Measurements from ENCODE around the gene KRT26.
"Not testable (repeated sequence)": the region's sequence is repeated elsewhere in the genome, so short reads cannot be mapped to it uniquely, and the experiment has no call there.

The KRT26 gene

GRCh38 chr17:40772101-40772500 is at the start of gene KRT26:
Gene KRT26 (minus strand): TSS chr17:40772201. CDS start chr17:40772113, 88 bp downstream.
- DNase-seq (ENCODE audit: low spot score), result no peak

GRCh38 chr17:40821536-40821935 is 49.5 kb upstream of the KRT26 start:
- no peak for DNase-seq (ENCODE audit: low spot score)

- no peak for DNase-seq (ENCODE audit: low spot score)
These were observed 48.3 kb upstream of the KRT26 start for GRCh38 chr17:40820228-40820838.

GRCh38 chr17:40819528-40820125 is 47.6 kb upstream of the KRT26 start:
- no peak for DNase-seq (ENCODE audit: low spot score)

GRCh38 chr17:40818733-40819527 is 46.9 kb upstream of the KRT26 start:
- peak; percentile 77 for DNase-seq (ENCODE audit: low spot score)

- no peak for DNase-seq (ENCODE audit: low spot score)
These were observed 46.3 kb upstream of the KRT26 start for GRCh38 chr17:40818343-40818732.

GRCh38 chr17:40817103-40817682 is 45.2 kb upstream of the KRT26 start:
- no peak for DNase-seq (ENCODE audit: low spot score)

GRCh38 chr17:40816569-40816968 is 44.6 kb upstream of the KRT26 start:
- DNase-seq (ENCODE audit: low spot score), result no peak

- no peak for DNase-seq (ENCODE audit: low spot score)
These were observed 43.4 kb upstream of the KRT26 start for GRCh38 chr17:40815381-40815780.

- not testable (repeated sequence) for DNase-seq (ENCODE audit: low spot score)
These were observed 42.7 kb upstream of the KRT26 start for GRCh38 chr17:40814657-40815056.

- no peak for DNase-seq (ENCODE audit: low spot score)
These were observed 41.8 kb upstream of the KRT26 start for GRCh38 chr17:40813804-40814203.

- no peak for DNase-seq (ENCODE audit: low spot score)
These were observed 40.6 kb upstream of the KRT26 start for GRCh38 chr17:40812639-40813038.

- no peak for DNase-seq (ENCODE audit: low spot score)
These were observed 38.5 kb upstream of the KRT26 start for GRCh38 chr17:40810494-40810893.

- DNase-seq (ENCODE audit: low spot score), result no peak
These were observed 37.9 kb upstream of the KRT26 start for GRCh38 chr17:40809721-40810421.

GRCh38 chr17:40806131-40806530 is 34.1 kb upstream of the KRT26 start:
- DNase-seq (ENCODE audit: low spot score), result no peak

GRCh38 chr17:40803617-40804082 is 31.6 kb upstream of the KRT26 start:
- peak; percentile 75 for DNase-seq (ENCODE audit: low spot score)

GRCh38 chr17:40801157-40801556 is 29.2 kb upstream of the KRT26 start:
- DNase-seq (ENCODE audit: low spot score), result no peak

- no peak for DNase-seq (ENCODE audit: low spot score)
These were observed 28.4 kb upstream of the KRT26 start for GRCh38 chr17:40800381-40800780.

- DNase-seq (ENCODE audit: low spot score), result no peak
These were observed 27.9 kb upstream of the KRT26 start, which contains the start of gene KRT28 for GRCh38 chr17:40799859-40800258. Gene KRT28 (minus strand): TSS chr17:40799959. CDS start chr17:40799893, 66 bp downstream.

- no peak for DNase-seq (ENCODE audit: low spot score)
These were observed 24.8 kb upstream of the KRT26 start for GRCh38 chr17:40796846-40797245.

- no peak for DNase-seq (ENCODE audit: low spot score)
These were observed 23.1 kb upstream of the KRT26 start for GRCh38 chr17:40795019-40795667.
